AG04449 (cell line): Measurements from ENCODE around the gene CDC42SE2.
"Not testable (repeated sequence)": the region's sequence is repeated elsewhere in the genome, so short reads cannot be mapped to it uniquely, and the experiment has no call there.

ENCODE experiments used
- CTCF ChIA-PET: fragments of 350-600 bp; formaldehyde crosslinking; extraction: SDS; loops from one replicate; lab custom pipeline; 2021; ENCODE audit warnings: antibody characterized with exemption; lab: Yijun Ruan, JAX
- POLR2A ChIA-PET: fragments of 400-600, 350-600 bp; formaldehyde crosslinking; extraction: SDS; loops from one replicate; lab custom pipeline; 2020; ENCODE audit warnings: antibody characterized with exemption, inconsistent platforms; lab: Yijun Ruan, JAX
- DNase-seq: peaks from one replicate; pipeline ENCODE4 v3.0.0-alpha.2; 2010; ENCODE audit warnings: low read depth, low spot score
- H3K4me3 ChIP-seq: 2 replicates; pipeline ENCODE4 v1.5.1; 2011; ENCODE audit warnings: low read depth, mild to moderate bottlenecking, control low read depth, low read length
- TF ChIP-seq, protein P1 (sequence below): IDR thresholded peaks from one replicate; pipeline ENCODE4 v1.5.1; 2011; ENCODE audit warnings: mild to moderate bottlenecking, moderate library complexity, low read length, control low read depth, inconsistent platforms; ENCODE audit not compliant: insufficient read depth; ENCODE audit errors: missing control alignments

Gene CDC42SE2

DNA sequence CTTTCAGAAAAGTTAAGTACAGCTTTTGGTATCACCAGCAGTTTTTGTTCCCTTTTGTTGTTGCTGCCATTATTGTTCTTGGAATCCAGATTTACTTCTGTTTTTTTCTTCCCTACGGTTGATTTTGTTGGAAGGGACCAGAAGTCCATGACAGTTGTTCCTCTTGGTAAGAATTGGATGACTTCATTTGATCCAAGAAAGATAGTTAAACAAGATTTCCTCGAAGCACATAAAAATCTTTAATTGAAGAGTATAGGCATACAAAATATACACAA is 65.4 kb downstream of the CDC42SE2 start:
- TF ChIP-seq, protein P1, sequence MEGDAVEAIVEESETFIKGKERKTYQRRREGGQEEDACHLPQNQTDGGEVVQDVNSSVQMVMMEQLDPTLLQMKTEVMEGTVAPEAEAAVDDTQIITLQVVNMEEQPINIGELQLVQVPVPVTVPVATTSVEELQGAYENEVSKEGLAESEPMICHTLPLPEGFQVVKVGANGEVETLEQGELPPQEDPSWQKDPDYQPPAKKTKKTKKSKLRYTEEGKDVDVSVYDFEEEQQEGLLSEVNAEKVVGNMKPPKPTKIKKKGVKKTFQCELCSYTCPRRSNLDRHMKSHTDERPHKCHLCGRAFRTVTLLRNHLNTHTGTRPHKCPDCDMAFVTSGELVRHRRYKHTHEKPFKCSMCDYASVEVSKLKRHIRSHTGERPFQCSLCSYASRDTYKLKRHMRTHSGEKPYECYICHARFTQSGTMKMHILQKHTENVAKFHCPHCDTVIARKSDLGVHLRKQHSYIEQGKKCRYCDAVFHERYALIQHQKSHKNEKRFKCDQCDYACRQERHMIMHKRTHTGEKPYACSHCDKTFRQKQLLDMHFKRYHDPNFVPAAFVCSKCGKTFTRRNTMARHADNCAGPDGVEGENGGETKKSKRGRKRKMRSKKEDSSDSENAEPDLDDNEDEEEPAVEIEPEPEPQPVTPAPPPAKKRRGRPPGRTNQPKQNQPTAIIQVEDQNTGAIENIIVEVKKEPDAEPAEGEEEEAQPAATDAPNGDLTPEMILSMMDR = no peak
- no peak overlapping the region for H3K4me3 ChIP-seq
- CTCF ChIA-PET = interaction anchor here (0.6 kb wide), 1 partner anchor 785 kb away, joined by 3 read pairs; no protein-coding TSS in a partner anchor
- DNase-seq = no peak
- POLR2A ChIA-PET = interaction anchor here (0.6 kb wide), 1 partner anchor 24 kb away, joined by 3 read pairs; no protein-coding TSS in a partner anchor

DNA sequence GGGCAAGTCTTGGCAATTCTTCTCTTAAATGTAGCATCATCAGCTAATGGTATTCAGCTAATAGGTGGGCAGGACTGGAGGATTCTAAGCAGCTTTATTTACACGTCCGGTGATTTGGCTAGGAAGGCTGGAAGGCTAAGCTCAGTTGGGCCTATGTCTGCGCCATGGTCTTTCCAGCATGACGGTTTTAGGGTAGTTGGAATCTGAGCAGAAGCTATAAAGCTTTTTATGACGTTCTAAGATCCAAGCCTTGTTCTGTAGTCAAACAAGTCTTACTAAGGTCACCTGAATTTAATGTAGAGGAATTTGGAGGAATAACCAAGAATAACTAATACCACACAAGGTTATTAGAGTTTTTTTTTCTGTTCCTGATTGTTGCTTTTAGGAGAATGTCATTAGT is 66.2 kb downstream of the CDC42SE2 start:
- TF ChIP-seq, protein P1 = no peak
- no peak for DNase-seq
- no peak overlapping the region for H3K4me3 ChIP-seq
- CTCF ChIA-PET = interaction anchor here (1.0 kb wide), 1 partner anchor 17 kb away, joined by 3 read pairs; no protein-coding TSS in a partner anchor
- POLR2A ChIA-PET = no interaction called here

DNA sequence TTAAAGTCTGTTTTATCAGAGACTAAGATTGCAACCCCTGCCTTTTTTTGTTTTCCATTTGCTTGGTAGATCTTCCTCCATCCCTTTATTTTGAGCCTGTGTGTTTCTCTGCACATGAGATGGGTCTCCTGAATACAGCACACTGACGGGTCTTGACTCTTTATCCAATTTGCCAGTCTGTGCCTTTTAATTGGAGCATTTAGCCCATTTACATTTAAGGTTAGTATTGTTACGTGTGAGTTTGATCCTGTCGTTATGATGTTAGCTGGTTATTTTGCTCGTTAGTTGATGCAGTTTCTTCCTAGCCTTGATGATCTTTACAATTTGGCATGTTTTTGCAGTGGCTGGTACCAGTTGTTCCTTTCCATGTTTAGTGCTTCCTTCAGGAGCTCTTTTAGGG is 71.9 kb downstream of the CDC42SE2 start:
- POLR2A ChIA-PET, CTCF ChIA-PET: not testable (repeated sequence)

DNA sequence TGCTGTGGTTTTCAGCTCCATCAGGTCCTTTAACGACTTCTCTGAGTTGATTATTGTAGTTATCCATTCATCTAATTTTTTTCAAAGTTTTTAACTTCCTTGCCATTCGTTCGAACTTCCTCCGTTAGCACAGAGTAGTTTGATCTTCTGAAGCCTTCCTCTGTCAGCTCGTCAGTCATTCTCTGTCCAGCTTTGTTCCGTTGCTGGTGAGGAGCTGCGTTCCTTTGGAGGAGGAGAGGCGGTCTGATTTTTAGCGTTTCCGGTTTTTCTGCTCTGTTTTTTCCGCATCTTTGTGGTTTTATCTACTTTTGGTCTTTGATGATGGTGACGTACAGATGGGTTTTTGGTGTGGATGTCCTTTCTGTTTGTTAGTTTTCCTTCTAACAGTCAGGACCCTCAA is 72.9 kb downstream of the CDC42SE2 start:
- DNase-seq, H3K4me3 ChIP-seq, POLR2A ChIA-PET, CTCF ChIA-PET: not testable (repeated sequence)

More for the DNA sequence above, 71.9 kb downstream of the CDC42SE2 start:
- DNase-seq, H3K4me3 ChIP-seq: not testable (repeated sequence)

DNA sequence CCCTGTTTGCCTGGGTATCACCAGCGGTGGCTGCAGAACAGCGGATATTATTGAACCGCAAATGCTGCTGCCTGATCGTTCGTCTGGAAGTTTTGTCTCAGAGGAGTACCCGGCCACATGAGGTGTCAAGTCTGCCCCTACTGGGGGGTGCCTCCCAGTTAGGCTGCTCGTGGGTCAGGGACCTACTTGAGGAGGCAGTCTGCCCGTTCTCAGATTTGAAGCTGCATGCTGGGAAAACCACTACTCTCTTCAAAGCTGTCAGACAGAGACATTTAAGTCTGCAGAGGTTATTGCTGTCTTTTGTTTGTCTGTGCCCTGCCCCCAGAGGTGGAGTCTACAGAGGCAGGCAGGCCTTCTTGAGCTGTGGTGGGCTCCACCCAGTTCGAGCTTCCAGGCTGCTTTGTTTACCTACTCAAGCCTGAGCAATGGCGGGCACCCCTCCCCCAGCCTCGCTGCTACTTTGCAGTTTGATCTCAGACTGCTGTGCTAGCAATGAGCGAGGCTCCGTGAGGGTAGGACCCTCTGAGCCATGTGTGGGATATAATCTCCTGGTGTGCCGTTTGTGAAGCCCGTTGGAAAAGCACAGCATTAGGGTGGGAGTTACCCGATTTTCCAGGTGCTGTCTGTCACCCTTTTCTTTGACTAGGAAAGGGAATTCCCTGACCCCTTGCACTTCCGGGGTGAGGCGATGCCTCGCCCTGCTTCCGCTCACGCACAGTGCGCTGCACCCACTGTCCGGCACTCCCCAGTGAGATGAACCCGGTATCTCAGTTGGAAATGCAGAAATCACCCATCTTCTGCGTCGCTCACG is 73.6 kb downstream of the CDC42SE2 start:
- POLR2A ChIA-PET, H3K4me3 ChIP-seq: not testable (repeated sequence)
- CTCF ChIA-PET = interaction anchor here (1.3 kb wide), 1 partner anchor 37 kb away, joined by 3 read pairs; no protein-coding TSS in a partner anchor

DNA sequence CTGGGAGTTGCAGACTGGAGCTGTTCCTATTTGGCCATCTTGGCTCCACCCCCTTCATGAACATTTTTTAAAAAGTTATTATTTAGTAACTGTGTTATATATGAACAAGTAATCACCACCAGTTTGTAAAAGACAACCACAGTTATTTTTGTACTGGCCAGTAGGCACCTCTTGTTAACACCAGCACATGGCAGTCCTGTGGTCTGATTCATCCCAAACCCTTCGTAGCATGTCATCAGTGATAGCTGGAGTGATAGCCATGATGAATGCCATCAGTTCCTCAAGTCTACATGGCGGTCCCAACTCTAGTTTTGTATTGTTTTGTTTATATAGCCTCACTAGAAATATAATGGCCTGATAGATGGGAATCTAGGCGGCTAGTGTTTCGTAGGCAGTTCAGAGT is 74.2 kb downstream of the CDC42SE2 start:
- TF ChIP-seq, protein P1 = no peak
- ChIA-PET CTCF (interaction anchor here (1.3 kb wide), 1 partner anchor 36 kb away, joined by 3 read pairs; no protein-coding TSS in a partner anchor), POLR2A (no interaction called here)
- no peak overlapping the region for H3K4me3 ChIP-seq
- no peak for DNase-seq

More for the DNA sequence above, 73.6 kb downstream of the CDC42SE2 start:
- not testable (repeated sequence) for DNase-seq

DNA sequence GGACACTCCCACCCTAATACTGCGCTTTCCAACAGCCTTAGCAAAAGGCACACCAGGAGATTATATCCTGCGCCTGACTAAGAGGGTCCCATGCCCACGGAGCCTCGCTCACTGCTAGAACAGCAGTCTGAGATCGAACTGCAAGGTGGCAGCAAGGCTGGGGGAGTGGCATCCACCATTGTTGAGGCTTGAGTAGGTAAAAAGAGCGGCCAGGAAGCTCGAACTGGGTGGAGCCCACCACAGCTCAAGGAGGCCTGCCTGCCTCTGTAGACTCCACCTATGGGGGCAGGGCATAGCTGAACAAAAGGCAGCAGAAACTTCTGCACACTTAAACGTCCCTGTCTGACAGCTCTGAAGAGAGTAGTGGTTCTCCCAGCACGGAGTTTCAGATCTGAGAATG is 80.4 kb downstream of the CDC42SE2 start:
- CTCF ChIA-PET, H3K4me3 ChIP-seq, DNase-seq, POLR2A ChIA-PET: not testable (repeated sequence)

DNA sequence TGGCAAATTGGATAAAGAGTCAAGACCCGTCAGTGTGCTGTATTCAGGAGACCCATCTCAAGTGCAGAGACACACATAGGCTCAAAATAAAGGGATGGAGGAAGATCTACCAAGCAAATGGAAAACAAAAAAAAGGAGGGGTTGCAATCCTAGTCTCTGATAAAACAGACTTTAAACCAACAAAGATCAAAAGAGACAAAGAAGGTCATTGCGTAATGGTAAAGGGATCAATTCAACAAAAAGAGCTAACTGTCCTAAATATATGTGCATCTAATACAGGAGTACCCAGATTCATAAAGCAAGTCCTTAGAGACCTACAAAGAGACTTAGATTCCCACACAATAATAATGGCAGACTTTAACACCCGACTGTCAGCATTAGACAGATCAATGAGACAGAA is 82.4 kb downstream of the CDC42SE2 start:
- CTCF ChIA-PET, POLR2A ChIA-PET, H3K4me3 ChIP-seq, DNase-seq: not testable (repeated sequence)

DNA sequence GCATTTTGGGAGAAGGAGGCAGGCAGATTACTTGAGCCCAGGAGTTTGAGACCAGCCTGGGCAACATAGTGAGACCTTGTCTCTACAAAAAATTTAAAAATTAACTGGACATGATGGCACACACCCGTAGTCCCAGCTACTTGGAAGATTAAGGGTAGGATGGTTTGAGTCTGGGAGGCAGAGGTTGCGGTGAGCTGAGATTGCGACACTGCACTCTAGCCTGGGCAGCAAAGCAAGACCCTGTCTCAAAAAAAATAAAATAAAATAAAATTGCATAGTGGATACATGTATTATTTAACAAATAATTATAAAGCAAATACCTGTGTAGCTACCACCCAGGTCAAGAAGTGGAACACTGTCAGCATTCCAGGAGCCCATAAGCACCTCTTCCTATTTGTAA is 90.1 kb downstream of the CDC42SE2 start:
- no peak overlapping the region for H3K4me3 ChIP-seq
- CTCF ChIA-PET = no interaction called here
- POLR2A ChIA-PET = interaction anchor here (1.0 kb wide), 1 partner anchor 90 kb away, joined by 3 read pairs; the partner anchor contains the start of gene CDC42SE2
- no peak for DNase-seq
- TF ChIP-seq, protein P1 = no peak
